ENCODE measurements around the gene PAIP1.

- TF ChIP-seq CTCF (IDR thresholded peaks at IDR 0.05) (no peak), EP300 (IDR thresholded peaks at IDR 0.05) (no peak), POLR2AphosphoS5 (IDR thresholded peaks at IDR 0.05) (no peak), POLR2A (IDR thresholded peaks at IDR 0.05) (no peak)
Observed at GRCh38 chr5:43536972-43537371, 19.9 kb downstream of the PAIP1 start.

Measured in sigmoid colon (tissue), 4 donors.